Central memory CD8-positive, alpha-beta T cell (primary cell): ENCODE measurements around the gene SHISA5.
A peak's percentile ranks its signal among the peaks of the same experiment; 100 is the strongest.
"Not testable (repeated sequence)": the region's sequence is repeated elsewhere in the genome, so short reads cannot be mapped to it uniquely, and the experiment has no call there.

Experiments used
- ATAC-seq: fragments of 150-1000 bp; cut with Tn5 transposase; replicated peaks from 2 replicates; pipeline ENCODE4 v1.10.0; 2022; ENCODE audit warnings: mild to moderate bottlenecking, moderate FRiP score, moderate number of reproducible peaks; ENCODE audit not compliant: poor library complexity, severe bottlenecking; ENCODE audit errors: extremely low read depth
- DNase-seq, 2 donors: peaks; one replicate each; pipeline ENCODE4 v3.0.0; 2021; ENCODE audit warnings: low spot score in 2 of 2
- H3K27ac Mint-ChIP-seq: one replicate; pipeline ENCODE4 v1.8.0; 2022; ENCODE audit warnings: low read depth, mild to moderate bottlenecking, moderate library complexity, mixed read lengths
- H3K27me3 Mint-ChIP-seq: one replicate; pipeline ENCODE4 v1.8.0; 2022; ENCODE audit warnings: mixed read lengths
- H3K36me3 Mint-ChIP-seq: one replicate; pipeline ENCODE4 v1.8.0; 2022; ENCODE audit warnings: mild to moderate bottlenecking, moderate library complexity, mixed read lengths; ENCODE audit not compliant: insufficient read depth
- H3K4me1 Mint-ChIP-seq: one replicate; pipeline ENCODE4 v1.8.0; 2022; ENCODE audit warnings: mixed read lengths
- H3K4me3 Mint-ChIP-seq: one replicate; pipeline ENCODE4 v1.8.0; 2022; ENCODE audit warnings: mild to moderate bottlenecking, moderate library complexity, mixed read lengths
- H3K9me3 Mint-ChIP-seq: one replicate; pipeline ENCODE4 v1.8.0; 2022; ENCODE audit warnings: mixed read lengths

Gene SHISA5

DNA sequence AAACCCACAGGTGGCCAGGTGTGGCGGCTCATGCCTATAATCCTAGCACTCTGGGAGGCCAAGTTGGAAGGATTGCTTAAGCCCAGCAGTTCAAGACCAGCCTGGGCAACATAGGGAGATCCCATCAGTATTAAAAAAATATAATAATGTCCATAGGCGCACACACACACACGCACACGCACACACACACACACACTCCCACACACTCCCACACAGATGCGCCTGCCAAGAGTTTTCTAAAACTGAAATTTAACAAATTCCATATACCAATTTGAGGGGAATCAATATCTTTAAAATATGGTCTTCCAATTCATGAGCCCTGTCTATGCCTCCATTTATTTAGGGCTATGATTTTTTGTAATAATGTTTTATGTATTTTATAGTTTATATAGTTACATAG lies 17.0 kb downstream of the SHISA5 start:
- DNase-seq, result no peak
- no peak overlapping the region for H3K4me3 Mint-ChIP-seq
- no peaks in the 10 kb centered on the region for H3K4me1 Mint-ChIP-seq
- H3K36me3 Mint-ChIP-seq, result peaks cover 3% of the 10 kb centered on the region
- H3K27me3 Mint-ChIP-seq, result no peaks in the 10 kb centered on the region
- no peak for ATAC-seq
- H3K27ac Mint-ChIP-seq, result peak overlapping the region; percentile 25
- H3K9me3 Mint-ChIP-seq, result no peaks in the 10 kb centered on the region

GRCh38 chr3:48482822-48483221 lies 21.2 kb downstream of the SHISA5 start:
- DNase-seq, H3K27me3 Mint-ChIP-seq, H3K27ac Mint-ChIP-seq, ATAC-seq, H3K4me3 Mint-ChIP-seq, H3K9me3 Mint-ChIP-seq: not testable (repeated sequence)
- peaks cover 14% of the 10 kb centered on the region for H3K36me3 Mint-ChIP-seq
- peaks cover 24% of the 10 kb centered on the region for H3K4me1 Mint-ChIP-seq

GRCh38 chr3:48480891-48481290 lies 23.1 kb downstream of the SHISA5 start:
- Mint-ChIP-seq H3K4me1 (peaks cover 31% of the 10 kb centered on the region), H3K36me3 (peaks cover 21% of the 10 kb centered on the region)
- not testable (repeated sequence) for DNase-seq, ATAC-seq, H3K27ac Mint-ChIP-seq, H3K9me3 Mint-ChIP-seq, H3K27me3 Mint-ChIP-seq, H3K4me3 Mint-ChIP-seq

GRCh38 chr3:48478626-48479555 lies 25.1 kb downstream of the SHISA5 start:
- H3K27me3 Mint-ChIP-seq, result no peaks in the 10 kb centered on the region
- H3K4me1 Mint-ChIP-seq, result peaks cover 38% of the 10 kb centered on the region

GRCh38 chr3:48477959-48478520 lies 25.9 kb downstream of the SHISA5 start:
- Mint-ChIP-seq H3K9me3 (no peaks in the 10 kb centered on the region), H3K27me3 (no peaks in the 10 kb centered on the region), H3K36me3 (peaks cover 20% of the 10 kb centered on the region), H3K4me1 (peaks cover 46% of the 10 kb centered on the region), H3K4me3 (peak overlapping the region; percentile 80), H3K27ac (peak overlapping the region; percentile 89)
- ATAC-seq (no peak), DNase-seq (no peak)

More at GRCh38 chr3:48478626-48479555, 25.1 kb downstream of the SHISA5 start:
- ATAC-seq (peak; percentile 87), DNase-seq (peak; percentile 54 to 69)
- H3K9me3 Mint-ChIP-seq, result no peaks in the 10 kb centered on the region
- H3K36me3 Mint-ChIP-seq, result peaks cover 20% of the 10 kb centered on the region
- peak overlapping the region; percentile 80 for H3K4me3 Mint-ChIP-seq
- peak overlapping the region; percentile 89 for H3K27ac Mint-ChIP-seq

DNA sequence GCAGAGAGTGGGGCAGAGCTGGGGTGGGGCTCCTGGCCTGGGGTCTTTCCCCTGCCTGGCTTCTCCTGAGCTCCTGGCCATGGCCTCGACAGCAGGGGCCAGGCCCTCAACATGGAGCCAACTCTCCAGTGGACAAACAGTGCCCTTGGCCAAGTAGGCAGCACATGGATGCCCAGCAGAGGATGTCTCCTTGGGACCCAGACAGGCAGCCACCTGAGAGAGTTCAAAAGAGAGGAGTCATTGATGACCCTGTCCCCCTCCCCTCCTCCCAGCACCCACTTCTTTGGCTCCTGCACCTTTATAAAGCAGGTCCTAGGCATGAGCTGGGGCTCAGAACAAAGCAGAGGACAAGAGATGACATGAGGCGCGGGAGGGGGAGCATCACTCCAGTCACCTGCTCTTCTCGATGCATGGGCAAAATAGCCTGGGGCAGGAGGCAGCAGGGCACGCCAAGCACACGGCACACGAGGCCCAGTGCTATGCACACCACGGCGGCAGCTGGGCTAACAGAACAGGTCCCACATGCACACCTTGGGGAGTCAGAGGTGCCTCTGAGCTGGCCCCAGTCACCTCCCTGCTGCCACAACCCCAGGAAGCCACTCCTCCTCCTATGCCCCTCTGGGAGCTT lies 27.4 kb downstream of the SHISA5 start:
- ATAC-seq (no peak), DNase-seq (no peak)
- Mint-ChIP-seq H3K27ac (peak overlapping the region; percentile 89), H3K27me3 (no peaks in the 10 kb centered on the region), H3K9me3 (no peaks in the 10 kb centered on the region), H3K36me3 (peaks cover 26% of the 10 kb centered on the region), H3K4me3 (peak overlapping the region; percentile 80), H3K4me1 (peaks cover 51% of the 10 kb centered on the region)

- peak overlapping the region; percentile 54 for H3K27ac Mint-ChIP-seq
- H3K36me3 Mint-ChIP-seq, result peaks cover 29% of the 10 kb centered on the region
- H3K4me3 Mint-ChIP-seq, result peak overlapping the region; percentile 1
- H3K27me3 Mint-ChIP-seq, result no peaks in the 10 kb centered on the region
- peaks cover 54% of the 10 kb centered on the region for H3K4me1 Mint-ChIP-seq
- ATAC-seq, result no peak
- DNase-seq, result no peak
- H3K9me3 Mint-ChIP-seq, result no peaks in the 10 kb centered on the region
Measured at GRCh38 chr3:48475188-48475587, 28.8 kb downstream of the SHISA5 start.

- Mint-ChIP-seq H3K4me1 (peaks cover 56% of the 10 kb centered on the region), H3K27me3 (no peaks in the 10 kb centered on the region), H3K9me3 (no peaks in the 10 kb centered on the region), H3K27ac (peak overlapping the region; percentile 54), H3K4me3 (peak overlapping the region; percentile 1), H3K36me3 (peaks cover 32% of the 10 kb centered on the region)
- no peak for DNase-seq
- no peak for ATAC-seq
Measured at GRCh38 chr3:48474619-48475018, 29.4 kb downstream of the SHISA5 start.

- DNase-seq, ATAC-seq, H3K4me3 Mint-ChIP-seq, H3K27me3 Mint-ChIP-seq, H3K9me3 Mint-ChIP-seq: not testable (repeated sequence)
- peaks cover 30% of the 10 kb centered on the region for H3K36me3 Mint-ChIP-seq
- peaks cover 54% of the 10 kb centered on the region for H3K4me1 Mint-ChIP-seq
- peak overlapping the region; percentile 97 for H3K27ac Mint-ChIP-seq
Measured at GRCh38 chr3:48474031-48474430, 29.9 kb downstream of the SHISA5 start.

DNA sequence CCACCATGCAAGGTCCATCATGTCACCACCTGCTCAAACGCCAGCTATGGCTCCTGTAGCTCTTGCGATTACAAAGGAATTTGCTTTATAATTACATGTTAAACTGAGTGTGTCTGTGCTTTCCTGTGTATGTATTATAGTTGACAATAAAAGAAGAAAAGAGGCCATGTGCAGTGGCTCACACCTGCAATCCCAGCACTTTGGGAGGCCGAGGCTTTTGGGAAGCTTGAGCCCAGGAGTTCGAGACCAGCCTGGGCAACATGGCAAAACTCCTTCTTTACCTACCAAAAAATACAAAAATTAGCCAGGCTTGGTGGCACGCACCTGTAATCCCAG lies 30.4 kb downstream of the SHISA5 start:
- ATAC-seq (no peak), DNase-seq (no peak)
- H3K4me3 Mint-ChIP-seq, result peak overlapping the region; percentile 85
- H3K27ac Mint-ChIP-seq, result peak overlapping the region; percentile 97
- peaks cover 28% of the 10 kb centered on the region for H3K36me3 Mint-ChIP-seq
- H3K27me3 Mint-ChIP-seq, result no peaks in the 10 kb centered on the region
- H3K9me3 Mint-ChIP-seq, result no peaks in the 10 kb centered on the region
- H3K4me1 Mint-ChIP-seq, result peaks cover 54% of the 10 kb centered on the region

DNA sequence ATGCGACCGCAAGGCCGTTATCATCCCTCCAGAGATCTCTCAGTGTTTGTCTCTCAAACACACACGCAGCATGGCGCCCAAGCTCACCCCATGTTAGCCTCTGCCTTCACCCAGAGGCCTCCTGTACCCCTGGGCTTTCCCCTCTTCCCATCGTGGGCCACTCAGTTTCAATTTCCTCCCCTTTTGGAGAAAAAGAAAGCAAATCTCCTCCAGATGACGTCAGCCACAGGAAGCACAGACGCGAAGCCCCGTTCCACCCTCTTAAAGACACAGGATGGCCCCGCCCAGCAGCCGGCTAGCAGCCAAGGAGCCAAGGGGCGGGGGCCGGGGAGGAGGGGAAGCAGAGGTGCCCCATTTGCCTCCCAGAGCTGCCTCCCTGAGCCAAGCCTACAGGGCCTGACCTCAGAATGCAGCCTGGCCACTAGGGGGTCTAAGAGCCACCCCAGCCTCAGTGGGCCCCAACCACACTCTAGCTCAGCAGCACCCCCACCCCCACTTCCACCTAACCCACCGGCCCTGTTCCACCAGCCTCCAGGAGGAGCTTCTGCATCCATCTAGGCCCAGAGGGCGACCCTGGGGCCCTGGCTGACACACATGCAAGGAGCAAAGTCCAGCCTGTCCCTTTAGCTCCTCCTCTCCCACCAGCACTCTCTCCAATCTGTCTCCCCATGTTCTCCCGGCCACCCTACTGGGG lies 30.9 kb downstream of the SHISA5 start:
- peak overlapping the region; percentile 97 for H3K27ac Mint-ChIP-seq
- H3K4me1 Mint-ChIP-seq, result peaks cover 53% of the 10 kb centered on the region
- peaks cover 25% of the 10 kb centered on the region for H3K36me3 Mint-ChIP-seq
- no peaks in the 10 kb centered on the region for H3K27me3 Mint-ChIP-seq
- H3K4me3 Mint-ChIP-seq, result peak overlapping the region; percentile 85
- H3K9me3 Mint-ChIP-seq, result no peaks in the 10 kb centered on the region
- DNase-seq (peak; percentile 80 to 94), ATAC-seq (peak; percentile 93)

DNA sequence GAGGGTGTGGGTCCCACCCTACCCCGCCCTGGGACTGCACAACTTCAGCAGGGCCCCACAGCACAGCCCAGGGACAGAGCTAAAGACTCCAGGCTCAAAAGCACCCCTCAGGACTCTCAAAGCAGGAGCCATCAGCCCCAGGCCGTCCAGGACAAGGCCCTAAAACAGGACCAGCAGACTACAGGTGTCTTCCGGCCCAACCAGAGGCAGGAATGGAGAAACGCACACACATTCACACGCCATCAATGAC lies 31.4 kb downstream of the SHISA5 start:
- DNase-seq (no peak), ATAC-seq (no peak)
- Mint-ChIP-seq H3K27ac (peak overlapping the region; percentile 97), H3K4me1 (peaks cover 53% of the 10 kb centered on the region), H3K4me3 (peak overlapping the region; percentile 85), H3K27me3 (no peaks in the 10 kb centered on the region), H3K36me3 (peaks cover 24% of the 10 kb centered on the region), H3K9me3 (no peaks in the 10 kb centered on the region)
